Endometrial microvascular endothelial cells (primary cell): ENCODE results near the gene CYTH1. TPM values are rescaled to one million over a fixed set of nuclear protein-coding genes. Genes with fewer than 3 reads are reported as not detected.

Source experiments
- in situ Hi-C: cut with HindIII; loops from 2 replicates; pipeline ENCODE4 v1.10.0; 2017; ENCODE audit warnings: low sequenced_read_pairs, low pct_unique_long_range_greater_than_20kb; ENCODE audit errors: inconsistent ontology term
- total RNA-seq: library from RNA; depleted of rRNA; stranded (reverse); fragments of >200 nt; gene quantifications from one replicate; pipeline ENCODE4 v1.2.3, GENCODE V29; 2015; ENCODE audit errors: inconsistent ontology term

CYTH1 gene
- total RNA-seq, 1 donor from 2014 or later = 40.3 TPM

GRCh38 chr17:78746949-78747269 is 35.2 kb downstream of the CYTH1 start:
- in situ Hi-C loops = no loop called here

DNA sequence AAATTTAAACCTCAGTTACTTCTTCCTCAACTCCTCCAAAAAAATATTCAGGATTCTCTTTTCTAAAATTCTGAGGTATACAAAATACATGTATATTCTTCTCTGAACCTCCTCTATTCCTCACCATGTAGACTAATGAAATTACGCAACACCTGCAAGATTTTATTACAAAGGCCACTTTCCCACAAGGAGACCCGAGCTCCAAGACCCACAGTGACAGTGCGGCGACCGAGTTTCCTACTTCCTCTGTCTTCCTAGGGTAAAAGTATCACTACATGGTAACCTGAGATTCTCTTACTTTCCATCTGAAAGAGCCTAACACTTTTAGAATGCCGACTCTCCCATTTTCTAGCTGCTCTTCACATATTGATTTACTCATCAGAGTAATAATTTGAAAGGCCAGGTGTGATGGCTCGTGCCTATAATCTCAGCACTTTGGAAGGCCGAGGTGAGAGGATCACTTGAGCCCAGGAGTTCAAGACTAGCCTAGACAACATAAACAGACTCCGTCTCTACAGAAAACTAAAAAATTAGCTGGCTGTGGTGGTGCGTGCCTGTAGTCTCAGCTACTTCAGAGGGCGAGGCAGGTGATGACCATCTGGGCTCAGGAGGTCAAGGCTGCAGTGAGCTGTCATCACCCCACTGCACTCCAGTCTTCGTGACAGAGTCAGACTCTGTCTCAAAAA is 35.7 kb downstream of the CYTH1 start:
- in situ Hi-C loops = no loop called here

GRCh38 chr17:78745407-78746088 is 36.5 kb downstream of the CYTH1 start:
- in situ Hi-C loops = no loop called here

DNA sequence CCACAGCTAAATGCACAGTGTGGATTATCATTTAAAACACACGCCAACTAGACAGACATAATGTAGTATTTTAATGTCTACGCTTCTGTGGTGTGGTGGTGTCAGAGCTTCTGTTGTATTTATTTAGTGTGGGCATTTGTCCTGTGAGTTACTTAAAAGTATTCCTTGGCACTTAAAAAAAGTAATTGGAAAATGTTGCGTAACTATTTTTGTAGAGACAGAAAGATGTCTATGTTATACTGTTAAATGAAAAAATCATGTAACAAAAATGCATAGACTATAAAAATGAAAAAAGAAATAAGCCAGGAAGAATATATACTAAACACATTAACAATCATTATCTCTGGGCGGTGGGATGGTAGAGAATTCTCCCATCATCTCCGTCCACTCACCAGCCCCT is 39.2 kb downstream of the CYTH1 start:
- in situ Hi-C loops = no loop called here

GRCh38 chr17:78741644-78742284 is 40.3 kb downstream of the CYTH1 start:
- in situ Hi-C loops = no loop called here

DNA sequence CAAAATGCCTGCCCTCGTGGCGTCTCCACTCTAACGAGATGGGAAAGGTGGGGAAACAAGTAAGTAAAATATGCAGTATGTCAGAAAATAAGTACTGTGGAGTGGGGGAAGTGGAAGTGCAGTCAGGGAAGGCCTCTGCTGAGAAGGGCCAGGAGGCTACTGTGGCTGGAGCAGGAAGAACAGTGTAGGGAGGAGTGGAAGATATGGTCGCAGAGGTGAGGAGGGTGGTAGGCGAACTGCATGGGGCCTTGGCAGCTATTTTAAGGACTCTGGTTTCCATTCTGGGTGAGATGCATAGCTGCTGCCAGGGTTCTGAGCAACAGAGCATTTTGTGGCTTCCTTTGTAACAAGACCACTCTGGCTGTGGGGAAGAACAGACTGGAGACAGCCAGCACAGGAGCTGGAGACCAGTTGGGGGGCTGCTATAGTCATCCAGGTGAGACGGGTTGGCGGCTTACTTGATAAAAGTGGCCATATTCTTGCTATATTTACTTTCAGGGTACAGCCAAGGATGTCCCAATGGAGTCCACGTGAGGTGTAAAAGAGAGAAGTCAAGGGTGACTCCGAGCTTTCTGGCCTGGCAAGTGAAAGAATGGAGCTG is 42.6 kb downstream of the CYTH1 start:
- in situ Hi-C loops = no loop called here

- in situ Hi-C loops = no loop called here
These were observed 43.4 kb downstream of the CYTH1 start for GRCh38 chr17:78738698-78739097.

- in situ Hi-C loops = no loop called here
These were observed 43.8 kb downstream of the CYTH1 start for GRCh38 chr17:78738278-78738677.

DNA sequence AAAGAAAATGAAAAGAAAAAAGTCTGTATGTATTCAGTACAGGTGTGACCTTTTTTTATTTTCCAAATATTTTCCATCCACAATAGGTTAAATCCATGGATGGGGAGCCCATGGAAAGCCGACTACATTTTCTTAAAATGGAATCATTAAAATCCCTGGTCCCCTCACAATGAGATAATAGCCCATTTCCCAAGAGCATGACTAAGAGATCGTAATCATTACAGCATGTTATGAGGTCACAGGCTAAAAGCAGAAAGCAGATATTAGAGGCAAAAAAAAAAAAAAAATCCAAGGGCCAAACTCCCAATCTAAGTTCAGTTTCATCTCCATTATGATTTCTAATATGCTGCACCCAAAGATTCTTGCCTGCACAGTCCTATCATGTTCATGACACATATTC is 44.7 kb downstream of the CYTH1 start:
- in situ Hi-C loops = no loop called here

DNA sequence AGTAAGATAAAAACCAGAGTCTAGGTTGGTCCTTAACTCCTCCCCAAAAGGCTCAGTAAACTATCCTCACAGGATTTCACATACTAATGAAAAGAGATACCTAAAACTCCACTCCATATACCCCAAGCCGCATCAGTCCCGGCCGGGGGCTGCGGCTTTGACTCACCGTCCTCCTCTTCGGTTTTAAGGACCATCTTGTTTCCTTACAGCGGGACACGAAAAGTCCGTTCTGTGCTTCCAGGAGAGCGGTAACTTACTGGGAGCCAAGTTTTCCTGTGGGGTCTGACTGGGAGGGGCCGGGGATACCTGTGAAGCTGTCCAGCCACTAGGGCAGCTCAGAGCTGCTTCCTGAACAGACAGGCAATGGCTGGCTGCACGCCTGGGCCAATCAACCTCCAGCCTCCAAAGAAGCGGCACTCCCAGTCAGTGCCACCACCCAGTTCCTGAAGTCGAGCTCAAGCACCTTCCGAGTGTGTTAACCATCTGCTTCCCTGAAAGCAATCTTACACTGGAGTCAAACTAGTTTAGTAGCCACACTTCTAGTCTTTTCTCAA is 45.5 kb downstream of the CYTH1 start:
- in situ Hi-C loops = no loop called here

DNA sequence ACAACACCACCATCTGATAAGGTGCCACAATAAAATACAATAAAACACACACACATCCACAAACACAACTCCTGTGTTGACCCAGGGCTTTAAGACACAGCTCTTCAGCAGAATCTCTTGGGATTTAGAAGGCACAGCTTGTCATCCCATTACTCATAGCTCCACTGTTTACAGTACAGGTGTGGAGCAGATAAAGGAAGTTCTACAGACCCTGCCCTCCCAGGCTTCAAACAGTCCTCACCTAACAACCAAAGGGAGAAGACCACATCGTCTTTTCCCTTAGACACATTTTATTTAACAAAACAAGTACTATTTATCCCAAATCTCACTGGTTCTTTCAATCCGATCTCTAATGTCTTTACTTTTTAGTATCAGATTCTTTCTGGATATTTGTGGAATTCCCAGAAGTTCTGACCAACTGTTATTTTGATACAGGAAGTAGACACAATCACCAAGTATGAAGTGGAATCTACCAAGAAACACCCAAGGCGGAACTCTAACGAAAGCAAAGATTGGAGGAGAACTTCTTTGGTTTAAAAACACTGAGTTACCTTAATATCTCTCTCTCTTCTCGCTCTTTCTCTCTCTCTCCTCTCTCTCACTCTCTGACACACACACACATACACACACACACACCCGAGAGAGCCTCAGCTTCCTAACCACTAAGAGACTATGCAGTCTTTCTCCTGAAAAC is 46.1 kb downstream of the CYTH1 start:
- in situ Hi-C loops = no loop called here

- in situ Hi-C loops = no loop called here
These were observed 47.1 kb downstream of the CYTH1 start for GRCh38 chr17:78734793-78735641.

GRCh38 chr17:78732354-78732753 is 49.7 kb downstream of the CYTH1 start:
- in situ Hi-C loops = no loop called here

GRCh38 chr17:78731904-78732303 is 50.2 kb downstream of the CYTH1 start:
- in situ Hi-C loops = no loop called here

DNA sequence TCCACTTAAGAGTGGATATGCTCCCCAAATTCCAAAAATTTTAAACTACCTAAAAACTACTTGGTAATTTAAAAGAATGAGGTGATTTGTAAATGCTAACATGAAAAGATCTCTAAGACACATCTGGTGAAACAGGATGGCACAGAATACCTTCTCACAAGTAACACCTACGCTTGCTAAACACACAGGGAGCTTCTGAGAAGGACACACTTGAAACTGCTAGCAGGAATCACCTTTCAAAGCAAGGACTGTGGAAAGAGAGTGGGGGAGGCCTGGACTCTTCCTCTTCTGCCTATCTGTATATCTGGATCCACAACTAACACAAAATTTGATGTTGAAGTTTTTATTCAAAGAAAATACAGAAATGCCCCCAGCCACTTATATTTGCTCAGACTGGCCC is 52.4 kb downstream of the CYTH1 start:
- in situ Hi-C loops = no loop called here

GRCh38 chr17:78728495-78728894 is 53.6 kb downstream of the CYTH1 start:
- in situ Hi-C loops = no loop called here

DNA sequence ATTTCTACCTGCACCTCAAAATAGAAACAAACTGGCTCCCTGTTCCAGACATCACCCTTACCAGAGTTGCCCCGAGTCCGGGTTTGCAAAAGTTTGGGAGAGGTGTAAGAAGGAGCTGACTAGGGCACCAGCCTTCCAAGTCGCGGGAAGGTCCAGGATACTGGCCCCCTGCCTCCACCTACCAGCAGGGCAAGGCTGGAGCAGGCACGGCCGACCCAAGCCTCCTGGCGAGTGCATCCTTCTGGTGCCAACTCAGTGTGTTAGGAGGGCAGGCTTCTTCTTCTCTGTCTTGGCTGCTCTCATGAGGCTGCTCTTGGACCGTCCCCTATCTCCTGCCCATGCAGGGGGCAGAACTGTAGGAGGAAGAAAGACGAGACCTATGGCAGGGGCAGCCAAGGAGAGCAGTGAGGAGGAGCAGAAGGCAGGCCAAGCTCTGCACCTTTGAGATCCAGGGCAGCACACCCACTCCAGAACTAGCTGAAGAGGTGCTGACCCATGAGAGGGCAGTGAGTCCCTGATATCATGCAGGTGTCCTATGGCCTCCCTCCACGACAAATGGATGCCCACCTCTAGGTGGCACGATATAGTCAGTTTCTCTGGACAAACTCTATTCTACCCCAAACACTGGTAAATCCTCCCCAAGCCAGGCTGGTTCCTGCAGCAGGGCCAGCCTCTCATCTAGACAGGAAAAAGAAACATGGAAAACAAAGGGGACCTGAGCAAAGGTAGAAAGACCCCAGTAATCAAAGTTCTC is 54.4 kb downstream of the CYTH1 start:
- in situ Hi-C loops = no loop called here

- in situ Hi-C loops = no loop called here
These were observed 55.0 kb downstream of the CYTH1 start for GRCh38 chr17:78727057-78727456.
